PFSK-1 (cell line): ENCODE results near the gene NUDT16L1.

ENCODE experiments used
- POLR2AphosphoS5 ChIP-seq: IDR thresholded peaks from 2 replicates; pipeline ENCODE4 v1.6.1; 2012; ENCODE audit warnings: low read depth, mild to moderate bottlenecking, control low read depth, low read length, moderate library complexity
- SIN3A ChIP-seq: IDR thresholded peaks from 2 replicates; pipeline ENCODE4 v1.6.1; 2012; ENCODE audit warnings: mild to moderate bottlenecking, low read length, moderate library complexity, borderline replicate concordance; ENCODE audit not compliant: insufficient read depth
- TAF1 ChIP-seq: IDR thresholded peaks from 2 replicates; pipeline ENCODE4 v1.6.1; 2012; ENCODE audit warnings: low read length, control low read depth, borderline replicate concordance; ENCODE audit not compliant: insufficient read depth
- TF ChIP-seq, protein P1 (sequence below), 2 experiments: IDR thresholded peaks; 2 replicates each; pipeline versions ENCODE4 v1.6.1 to v1.8.0; 2011 to 2012; ENCODE audit warnings: low read depth in 2 of 2, low read length in 2 of 2, control low read depth in 1 of 2, inconsistent platforms in 1 of 2, mild to moderate bottlenecking in 1 of 2, moderate library complexity in 1 of 2; ENCODE audit not compliant: insufficient read depth in 1 of 2

DNA sequence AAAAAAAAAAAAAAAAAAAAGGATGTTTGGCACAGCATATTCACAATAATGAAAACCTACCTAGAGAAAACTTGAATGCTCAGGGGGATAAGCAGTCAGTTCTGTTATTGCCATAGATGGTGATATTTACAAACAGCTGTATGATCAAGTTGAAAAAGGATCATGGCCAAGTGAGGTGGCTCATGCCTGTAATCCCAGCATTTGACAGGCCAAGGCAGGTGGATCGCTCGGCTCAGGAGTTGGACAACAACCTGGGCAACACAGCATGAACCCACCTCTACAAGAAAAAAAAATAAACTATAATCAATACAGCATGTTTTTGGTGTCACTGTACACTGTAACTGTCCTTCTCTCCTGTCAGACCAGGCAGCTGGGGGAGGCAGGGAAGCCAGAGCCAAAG is 21.6 kb downstream of the NUDT16L1 start:
- TF ChIP-seq POLR2AphosphoS5 (no peak), TAF1 (no peak), SIN3A (no peak)
- TF ChIP-seq, protein P1, sequence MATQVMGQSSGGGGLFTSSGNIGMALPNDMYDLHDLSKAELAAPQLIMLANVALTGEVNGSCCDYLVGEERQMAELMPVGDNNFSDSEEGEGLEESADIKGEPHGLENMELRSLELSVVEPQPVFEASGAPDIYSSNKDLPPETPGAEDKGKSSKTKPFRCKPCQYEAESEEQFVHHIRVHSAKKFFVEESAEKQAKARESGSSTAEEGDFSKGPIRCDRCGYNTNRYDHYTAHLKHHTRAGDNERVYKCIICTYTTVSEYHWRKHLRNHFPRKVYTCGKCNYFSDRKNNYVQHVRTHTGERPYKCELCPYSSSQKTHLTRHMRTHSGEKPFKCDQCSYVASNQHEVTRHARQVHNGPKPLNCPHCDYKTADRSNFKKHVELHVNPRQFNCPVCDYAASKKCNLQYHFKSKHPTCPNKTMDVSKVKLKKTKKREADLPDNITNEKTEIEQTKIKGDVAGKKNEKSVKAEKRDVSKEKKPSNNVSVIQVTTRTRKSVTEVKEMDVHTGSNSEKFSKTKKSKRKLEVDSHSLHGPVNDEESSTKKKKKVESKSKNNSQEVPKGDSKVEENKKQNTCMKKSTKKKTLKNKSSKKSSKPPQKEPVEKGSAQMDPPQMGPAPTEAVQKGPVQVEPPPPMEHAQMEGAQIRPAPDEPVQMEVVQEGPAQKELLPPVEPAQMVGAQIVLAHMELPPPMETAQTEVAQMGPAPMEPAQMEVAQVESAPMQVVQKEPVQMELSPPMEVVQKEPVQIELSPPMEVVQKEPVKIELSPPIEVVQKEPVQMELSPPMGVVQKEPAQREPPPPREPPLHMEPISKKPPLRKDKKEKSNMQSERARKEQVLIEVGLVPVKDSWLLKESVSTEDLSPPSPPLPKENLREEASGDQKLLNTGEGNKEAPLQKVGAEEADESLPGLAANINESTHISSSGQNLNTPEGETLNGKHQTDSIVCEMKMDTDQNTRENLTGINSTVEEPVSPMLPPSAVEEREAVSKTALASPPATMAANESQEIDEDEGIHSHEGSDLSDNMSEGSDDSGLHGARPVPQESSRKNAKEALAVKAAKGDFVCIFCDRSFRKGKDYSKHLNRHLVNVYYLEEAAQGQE (IDR thresholded peaks at IDR 0.05; ENCODE audit: insufficient read depth in 1 of 2, low read depth in 2 of 2, low read length in 2 of 2) = no peak
